ENCODE measurements around the gene NEURL2. TPM values are rescaled to one million over a fixed set of nuclear protein-coding genes. Genes with fewer than 3 reads are reported as not detected.

Gene NEURL2
- total RNA-seq, 1 experiment from 2014 or later, result 3.3 TPM

- POLR2A ChIA-PET (ENCODE audit: low non-redundant PET), result no interaction called here
- no TSS peak for BruUV-seq (replicated peaks)
Measured at GRCh38 chr20:45867819-45868176, 23.2 kb downstream of the NEURL2 start.

DNA sequence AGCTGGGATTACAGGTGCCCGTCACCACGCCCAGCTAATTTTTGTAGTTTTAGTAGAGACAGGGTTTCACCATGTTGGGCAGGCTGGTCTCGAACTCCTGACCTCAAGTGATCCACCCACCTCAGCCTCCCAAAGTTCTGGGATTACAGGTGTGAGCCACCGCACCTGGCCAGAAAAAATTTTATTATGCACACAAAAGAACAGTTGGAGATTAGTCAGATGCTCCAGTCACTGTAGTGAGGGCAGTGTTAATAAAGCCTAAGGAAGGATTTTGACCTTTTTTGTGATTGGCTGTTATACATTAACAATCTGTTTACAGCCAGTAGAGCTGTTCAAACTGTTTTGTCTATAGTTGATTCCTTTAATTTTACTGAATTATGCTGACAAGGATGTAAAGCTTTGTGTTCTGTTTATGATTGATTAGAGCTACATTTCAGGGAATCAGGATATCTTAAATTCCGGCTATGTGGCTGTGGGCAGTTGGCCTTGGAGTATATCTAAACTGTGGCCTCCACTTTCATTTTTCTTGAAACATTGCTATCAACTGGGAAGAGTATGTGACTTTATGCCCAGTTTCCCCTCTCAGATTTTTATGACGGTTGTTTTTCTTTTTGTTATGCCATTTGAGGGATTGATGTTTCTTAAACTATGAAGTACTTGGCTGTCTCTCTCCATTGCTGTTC, 23.7 kb downstream of the NEURL2 start:
- no peak overlapping the region for H3K27ac ChIP-seq (ENCODE audit: low read depth, low read length, poor library complexity, severe bottlenecking)
- no peak for TF ChIP-seq EZH2 (IDR thresholded peaks at IDR 0.05; ENCODE audit: borderline replicate concordance, low read depth, low read length, poor library complexity, severe bottlenecking)
- no peak for TF ChIP-seq CTCF (conservative IDR thresholded peaks at IDR 0.05; ENCODE audit: low read depth, low read length)

More at GRCh38 chr20:45867819-45868176, 23.2 kb downstream of the NEURL2 start:
- H3K4me1 ChIP-seq (ENCODE audit: insufficient read depth, low read length, poor library complexity, severe bottlenecking), result no peaks in the 10 kb centered on the region
- TF ChIP-seq EZH2 (IDR thresholded peaks at IDR 0.05; ENCODE audit: borderline replicate concordance, low read depth, low read length, poor library complexity, severe bottlenecking) (no peak), CTCF (conservative IDR thresholded peaks at IDR 0.05; ENCODE audit: low read depth, low read length) (no peak)
- H3K36me3 ChIP-seq (ENCODE audit: insufficient read depth, low read length, poor library complexity, severe bottlenecking), result no peaks in the 10 kb centered on the region
- CTCF ChIA-PET, result no interaction called here
- DNase-seq (ENCODE audit: low spot score), result no peak
- H3K27me3 ChIP-seq (replicated peaks; ENCODE audit: insufficient read depth, low read depth, low read length, poor library complexity), result no peaks in the 10 kb centered on the region
- intact Hi-C loops (cut with micrococcal nuclease; ENCODE audit: unreplicated experiment), result no loop called here
- no peak overlapping the region for H3K27ac ChIP-seq (ENCODE audit: low read depth, low read length, poor library complexity, severe bottlenecking)
- H3K9me3 ChIP-seq (ENCODE audit: low read depth, low read length, poor library complexity, severe bottlenecking), result no peaks in the 10 kb centered on the region
- H3K4me3 ChIP-seq (ENCODE audit: low read depth, low read length, poor library complexity, severe bottlenecking), result no peak overlapping the region

GRCh38 chr20:45866454-45866853, 24.6 kb downstream of the NEURL2 start:
- no TSS peak for BruUV-seq (replicated peaks)
- intact Hi-C loops (cut with micrococcal nuclease; ENCODE audit: unreplicated experiment), result no loop called here
- TF ChIP-seq EZH2 (IDR thresholded peaks at IDR 0.05; ENCODE audit: borderline replicate concordance, low read depth, low read length, poor library complexity, severe bottlenecking), result no peak
- no peak for TF ChIP-seq CTCF (conservative IDR thresholded peaks at IDR 0.05; ENCODE audit: low read depth, low read length)
- ChIA-PET POLR2A (ENCODE audit: low non-redundant PET) (no interaction called here), CTCF (no interaction called here)
- Histone ChIP-seq H3K36me3 (ENCODE audit: insufficient read depth, low read length, poor library complexity, severe bottlenecking) (no peaks in the 10 kb centered on the region), H3K9me3 (ENCODE audit: low read depth, low read length, poor library complexity, severe bottlenecking) (no peaks in the 10 kb centered on the region), H3K27ac (ENCODE audit: low read depth, low read length, poor library complexity, severe bottlenecking) (no peak overlapping the region), H3K27me3 (replicated peaks; ENCODE audit: insufficient read depth, low read depth, low read length, poor library complexity) (no peaks in the 10 kb centered on the region), H3K4me1 (ENCODE audit: insufficient read depth, low read length, poor library complexity, severe bottlenecking) (no peaks in the 10 kb centered on the region), H3K4me3 (ENCODE audit: low read depth, low read length, poor library complexity, severe bottlenecking) (no peak overlapping the region)
- no peak for DNase-seq (ENCODE audit: low spot score)

More for the DNA sequence above, 23.7 kb downstream of the NEURL2 start:
- POLR2A ChIA-PET (ENCODE audit: low non-redundant PET), result no interaction called here
- Histone ChIP-seq H3K36me3 (ENCODE audit: insufficient read depth, low read length, poor library complexity, severe bottlenecking) (no peaks in the 10 kb centered on the region), H3K9me3 (ENCODE audit: low read depth, low read length, poor library complexity, severe bottlenecking) (no peaks in the 10 kb centered on the region), H3K4me3 (ENCODE audit: low read depth, low read length, poor library complexity, severe bottlenecking) (no peak overlapping the region), H3K27me3 (replicated peaks; ENCODE audit: insufficient read depth, low read depth, low read length, poor library complexity) (no peaks in the 10 kb centered on the region), H3K4me1 (ENCODE audit: insufficient read depth, low read length, poor library complexity, severe bottlenecking) (no peaks in the 10 kb centered on the region)
- DNase-seq (ENCODE audit: low spot score), result no peak
- BruUV-seq (replicated peaks), result no TSS peak
- CTCF ChIA-PET, result no interaction called here
- intact Hi-C loops (cut with micrococcal nuclease; ENCODE audit: unreplicated experiment), result no loop called here

Data from A673 (cell line).